Karpas-422 (cell line): ENCODE results near the gene PAK3. TPM values are rescaled to one million over a fixed set of nuclear protein-coding genes. Genes with fewer than 3 reads are reported as not detected.

Experiments
- DNase-seq: peaks from one replicate; pipeline ENCODE4 v3.0.0-alpha.2; 2015
- H2AFZ ChIP-seq: fragments of 200-600 bp; sonication (generic); 2 replicates; pipeline ENCODE4 v1.6.1; 2014; ENCODE audit warnings: antibody characterized with exemption, low read length, mixed read lengths
- H3K27ac ChIP-seq: fragments of 200-600 bp; sonication (generic); 2 replicates; pipeline ENCODE4 v1.5.1; 2014; ENCODE audit warnings: mild to moderate bottlenecking, low read length, moderate library complexity
- H3K27me3 ChIP-seq: fragments of 200-600 bp; sonication (generic); 2 replicates; pipeline ENCODE4 v1.6.1; 2014; ENCODE audit warnings: low read length, mixed read lengths
- H3K36me3 ChIP-seq: fragments of 200-600 bp; sonication (generic); 2 replicates; pipeline ENCODE4 v1.6.1; 2014; ENCODE audit warnings: low read length, mixed read lengths; ENCODE audit not compliant: insufficient read depth
- H3K4me1 ChIP-seq: fragments of 200-600 bp; sonication (generic); 2 replicates; pipeline ENCODE4 v1.6.1; 2014; ENCODE audit warnings: mild to moderate bottlenecking, low read length, mixed read lengths
- H3K4me2 ChIP-seq: fragments of 200-600 bp; sonication (generic); 2 replicates; pipeline ENCODE4 v1.6.1; 2014; ENCODE audit warnings: low read length, low read depth, mild to moderate bottlenecking; ENCODE audit not compliant: poor library complexity, severe bottlenecking
- H3K4me3 ChIP-seq: fragments of 200-600 bp; sonication (generic); 2 replicates; pipeline ENCODE4 v1.5.1; 2014; ENCODE audit warnings: mild to moderate bottlenecking, antibody characterized with exemption, low read length, mixed read lengths
- H3K79me2 ChIP-seq: fragments of 200-600 bp; sonication (generic); 2 replicates; pipeline ENCODE4 v1.6.1; 2014; ENCODE audit warnings: mild to moderate bottlenecking, low read length, mixed read lengths
- H3K9ac ChIP-seq: fragments of 200-600 bp; sonication (generic); 2 replicates; pipeline ENCODE4 v1.6.0; 2014; ENCODE audit warnings: low read length
- H3K9me2 ChIP-seq: fragments of 200-600 bp; sonication (generic), shearing (Covaris generic); replicated peaks from 2 replicates; pipeline ENCODE4 v1.6.0; 2014; ENCODE audit warnings: mild to moderate bottlenecking, low read length, moderate library complexity; ENCODE audit not compliant: insufficient read depth
- H3K9me3 ChIP-seq: fragments of 300-700, 200-600 bp; sonication (generic); 2 replicates; pipeline ENCODE4 v1.6.1; 2014; ENCODE audit warnings: low read length, mixed read lengths
- H4K20me1 ChIP-seq: fragments of 200-600 bp; sonication (generic); 2 replicates; pipeline ENCODE4 v1.6.1; 2014; ENCODE audit warnings: mild to moderate bottlenecking, antibody characterized with exemption, low read length, low read depth; ENCODE audit not compliant: insufficient read depth
- total RNA-seq: library from RNA; depleted of rRNA; stranded (reverse); fragments of >200 nt; shearing (Covaris generic); gene quantifications from 2 replicates; pipeline ENCODE4 v1.2.3, GENCODE V29; 2014; ENCODE audit warnings: low replicate concordance

Gene PAK3
- total RNA-seq, 1 experiment from 2014 or later, result not detected

- H3K9me3 ChIP-seq, result no peaks in the 10 kb centered on the region
- no peaks in the 10 kb centered on the region for H3K27me3 ChIP-seq
- no peaks in the 10 kb centered on the region for H3K79me2 ChIP-seq
- H3K36me3 ChIP-seq, result no peaks in the 10 kb centered on the region
- no peak overlapping the region for H3K9ac ChIP-seq
- no peak overlapping the region for H3K27ac ChIP-seq
- no peaks in the 10 kb centered on the region for H4K20me1 ChIP-seq
- no peaks in the 10 kb centered on the region for H3K4me1 ChIP-seq
- no peaks in the 10 kb centered on the region for H3K9me2 ChIP-seq
- H3K4me3 ChIP-seq, result no peak overlapping the region
- no peak for DNase-seq
- H2AFZ ChIP-seq, result no peak overlapping the region
- H3K4me2 ChIP-seq, result no peak overlapping the region
Observed at GRCh38 chrX:111254896-111255693, 159.1 kb downstream of the PAK3 start.

GRCh38 chrX:111257733-111258132 is 161.7 kb downstream of the PAK3 start:
- Histone ChIP-seq H3K4me3 (no peak overlapping the region), H3K4me1 (no peaks in the 10 kb centered on the region), H3K9me3 (no peaks in the 10 kb centered on the region), H2AFZ (no peak overlapping the region), H3K36me3 (no peaks in the 10 kb centered on the region), H3K9me2 (no peaks in the 10 kb centered on the region), H3K4me2 (no peak overlapping the region), H3K27ac (no peak overlapping the region), H3K27me3 (no peaks in the 10 kb centered on the region; the same call in 1 of the 2 replicates), H4K20me1 (no peaks in the 10 kb centered on the region), H3K79me2 (no peaks in the 10 kb centered on the region), H3K9ac (no peak overlapping the region)
- DNase-seq, result no peak

GRCh38 chrX:111259559-111259958 is 163.6 kb downstream of the PAK3 start:
- Histone ChIP-seq H2AFZ (no peak overlapping the region), H3K79me2 (no peaks in the 10 kb centered on the region), H3K4me2 (no peak overlapping the region), H3K9me3 (no peaks in the 10 kb centered on the region), H3K36me3 (no peaks in the 10 kb centered on the region), H3K4me1 (no peaks in the 10 kb centered on the region), H3K9me2 (no peaks in the 10 kb centered on the region), H3K27me3 (no peaks in the 10 kb centered on the region; the same call in 1 of the 2 replicates), H3K9ac (no peak overlapping the region), H3K4me3 (no peak overlapping the region), H4K20me1 (no peaks in the 10 kb centered on the region), H3K27ac (no peak overlapping the region)
- no peak for DNase-seq

GRCh38 chrX:111260451-111260850 is 164.5 kb downstream of the PAK3 start:
- no peaks in the 10 kb centered on the region; the same call in 1 of the 2 replicates for H3K27me3 ChIP-seq
- H3K4me2 ChIP-seq, result no peak overlapping the region
- no peaks in the 10 kb centered on the region for H3K4me1 ChIP-seq
- no peak overlapping the region for H3K4me3 ChIP-seq
- no peaks in the 10 kb centered on the region for H3K9me2 ChIP-seq
- no peaks in the 10 kb centered on the region for H3K79me2 ChIP-seq
- H3K27ac ChIP-seq, result no peak overlapping the region
- H4K20me1 ChIP-seq, result no peaks in the 10 kb centered on the region
- no peak for DNase-seq
- no peaks in the 10 kb centered on the region for H3K9me3 ChIP-seq
- H3K36me3 ChIP-seq, result no peaks in the 10 kb centered on the region
- H2AFZ ChIP-seq, result no peak overlapping the region
- no peak overlapping the region for H3K9ac ChIP-seq

- Histone ChIP-seq H3K36me3 (no peaks in the 10 kb centered on the region), H3K9me2 (no peaks in the 10 kb centered on the region), H3K79me2 (no peaks in the 10 kb centered on the region), H3K27me3 (no peaks in the 10 kb centered on the region; the same call in 1 of the 2 replicates), H3K9me3 (no peaks in the 10 kb centered on the region), H3K4me2 (no peak overlapping the region), H2AFZ (no peak overlapping the region), H3K27ac (no peak overlapping the region), H3K4me1 (no peaks in the 10 kb centered on the region), H3K4me3 (no peak overlapping the region), H3K9ac (no peak overlapping the region), H4K20me1 (no peaks in the 10 kb centered on the region)
- no peak for DNase-seq
Observed at GRCh38 chrX:111262086-111262485, 166.1 kb downstream of the PAK3 start.

GRCh38 chrX:111264385-111264784 is 168.4 kb downstream of the PAK3 start:
- no peak for DNase-seq
- Histone ChIP-seq H3K27me3 (no peaks in the 10 kb centered on the region; the same call in 1 of the 2 replicates), H3K9ac (no peak overlapping the region), H3K9me2 (no peaks in the 10 kb centered on the region), H3K4me1 (no peaks in the 10 kb centered on the region), H3K4me3 (no peak overlapping the region), H3K27ac (no peak overlapping the region), H3K9me3 (no peaks in the 10 kb centered on the region), H3K36me3 (no peaks in the 10 kb centered on the region), H3K4me2 (no peak overlapping the region), H3K79me2 (no peaks in the 10 kb centered on the region), H2AFZ (no peak overlapping the region), H4K20me1 (no peaks in the 10 kb centered on the region)

- DNase-seq, result no peak
- H3K9ac ChIP-seq, result no peak overlapping the region
- H3K4me1 ChIP-seq, result no peaks in the 10 kb centered on the region
- H3K9me2 ChIP-seq, result no peaks in the 10 kb centered on the region
- no peaks in the 10 kb centered on the region for H4K20me1 ChIP-seq
- no peak overlapping the region for H3K27ac ChIP-seq
- H2AFZ ChIP-seq, result no peak overlapping the region
- H3K4me3 ChIP-seq, result no peak overlapping the region
- H3K36me3 ChIP-seq, result no peaks in the 10 kb centered on the region
- no peaks in the 10 kb centered on the region; the same call in 1 of the 2 replicates for H3K27me3 ChIP-seq
- H3K79me2 ChIP-seq, result no peaks in the 10 kb centered on the region
- no peaks in the 10 kb centered on the region for H3K9me3 ChIP-seq
- no peak overlapping the region for H3K4me2 ChIP-seq
Observed at GRCh38 chrX:111265486-111265885, 169.5 kb downstream of the PAK3 start.

- Histone ChIP-seq H3K27ac (no peak overlapping the region), H3K9me3 (no peaks in the 10 kb centered on the region), H3K27me3 (no peaks in the 10 kb centered on the region), H2AFZ (no peak overlapping the region), H3K79me2 (no peaks in the 10 kb centered on the region), H3K4me2 (no peak overlapping the region), H3K36me3 (no peaks in the 10 kb centered on the region), H3K9ac (no peak overlapping the region), H3K4me1 (no peaks in the 10 kb centered on the region), H3K4me3 (no peak overlapping the region), H4K20me1 (no peaks in the 10 kb centered on the region), H3K9me2 (no peaks in the 10 kb centered on the region)
- DNase-seq, result no peak
Observed at GRCh38 chrX:111268506-111268905, 172.5 kb downstream of the PAK3 start.
